K562 (cell line): ENCODE measurements around the gene RABIF.
"Not testable (repeated sequence)": the region's sequence is repeated elsewhere in the genome, so short reads cannot be mapped to it uniquely, and the experiment has no call there.

Experiments used
- SREBF2 ChIP-seq: sonication (generic); formaldehyde crosslinking; IDR thresholded peaks from 2 replicates; pipeline ENCODE4 v1.4.0; 2020; ENCODE audit warnings: mild to moderate bottlenecking, missing genetic modification reagents
- TF ChIP-seq, protein P1 (sequence below), 3 experiments: IDR thresholded peaks in 2 of 3; conservative IDR thresholded peaks in 1 of 3; 2 replicates each; pipeline ENCODE4 v1.5.1; 2011 to 2012; ENCODE audit warnings: low read length in 3 of 3, mild to moderate bottlenecking in 3 of 3, control low read depth in 2 of 3, improper control_type of control experiment in 1 of 3, inconsistent platforms in 1 of 3, low read depth in 1 of 3, mixed read lengths in 1 of 3, moderate library complexity in 1 of 3; ENCODE audit not compliant: insufficient read depth in 2 of 3
- TF ChIP-seq, protein P2 (sequence below): sonication (generic); formaldehyde crosslinking; IDR thresholded peaks from 2 replicates; pipeline ENCODE4 v1.8.0; 2022; ENCODE audit warnings: missing genetic modification reagents, mild to moderate bottlenecking, moderate library complexity, borderline replicate concordance

DNA sequence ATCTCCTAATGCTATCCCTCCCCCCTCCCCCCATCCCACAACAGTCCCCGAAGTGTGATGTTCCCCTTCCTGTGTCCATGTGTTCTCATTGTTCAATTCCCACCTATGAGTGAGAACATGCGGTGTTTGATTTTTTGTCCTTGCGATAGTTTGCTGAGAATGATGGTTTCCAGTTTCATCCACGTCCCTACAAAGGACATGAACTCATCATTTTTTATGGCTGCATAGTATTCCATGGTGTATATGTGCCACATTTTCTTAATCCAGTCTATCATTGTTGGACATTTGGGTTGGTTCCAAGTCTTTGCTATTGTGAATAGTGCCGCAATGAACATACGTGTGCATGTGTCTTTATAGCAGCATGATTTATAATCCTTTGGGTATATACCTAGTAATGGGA is 47.5 kb upstream of the RABIF start:
- TF ChIP-seq, protein P1, sequence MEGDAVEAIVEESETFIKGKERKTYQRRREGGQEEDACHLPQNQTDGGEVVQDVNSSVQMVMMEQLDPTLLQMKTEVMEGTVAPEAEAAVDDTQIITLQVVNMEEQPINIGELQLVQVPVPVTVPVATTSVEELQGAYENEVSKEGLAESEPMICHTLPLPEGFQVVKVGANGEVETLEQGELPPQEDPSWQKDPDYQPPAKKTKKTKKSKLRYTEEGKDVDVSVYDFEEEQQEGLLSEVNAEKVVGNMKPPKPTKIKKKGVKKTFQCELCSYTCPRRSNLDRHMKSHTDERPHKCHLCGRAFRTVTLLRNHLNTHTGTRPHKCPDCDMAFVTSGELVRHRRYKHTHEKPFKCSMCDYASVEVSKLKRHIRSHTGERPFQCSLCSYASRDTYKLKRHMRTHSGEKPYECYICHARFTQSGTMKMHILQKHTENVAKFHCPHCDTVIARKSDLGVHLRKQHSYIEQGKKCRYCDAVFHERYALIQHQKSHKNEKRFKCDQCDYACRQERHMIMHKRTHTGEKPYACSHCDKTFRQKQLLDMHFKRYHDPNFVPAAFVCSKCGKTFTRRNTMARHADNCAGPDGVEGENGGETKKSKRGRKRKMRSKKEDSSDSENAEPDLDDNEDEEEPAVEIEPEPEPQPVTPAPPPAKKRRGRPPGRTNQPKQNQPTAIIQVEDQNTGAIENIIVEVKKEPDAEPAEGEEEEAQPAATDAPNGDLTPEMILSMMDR (IDR thresholded peaks at IDR 0.05 in 2 of 3, conservative IDR thresholded peaks at IDR 0.05 in 1 of 3; ENCODE audit: insufficient read depth in 2 of 3, low read depth in 1 of 3, low read length in 3 of 3): not testable (repeated sequence)
- TF ChIP-seq, protein P2, sequence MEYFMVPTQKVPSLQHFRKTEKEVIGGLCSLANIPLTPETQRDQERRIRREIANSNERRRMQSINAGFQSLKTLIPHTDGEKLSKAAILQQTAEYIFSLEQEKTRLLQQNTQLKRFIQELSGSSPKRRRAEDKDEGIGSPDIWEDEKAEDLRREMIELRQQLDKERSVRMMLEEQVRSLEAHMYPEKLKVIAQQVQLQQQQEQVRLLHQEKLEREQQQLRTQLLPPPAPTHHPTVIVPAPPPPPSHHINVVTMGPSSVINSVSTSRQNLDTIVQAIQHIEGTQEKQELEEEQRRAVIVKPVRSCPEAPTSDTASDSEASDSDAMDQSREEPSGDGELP (CRISPR knock-in tag): not testable (repeated sequence)
- not testable (repeated sequence) for TF ChIP-seq SREBF2 (CRISPR knock-in tag)
